HG03175 (cell line): ENCODE results near the gene MYH15.

Experiments
- ATAC-seq: cut with Tn5 transposase; IDR thresholded peaks from one replicate; pipeline ENCODE4 v1.9.1; 2021; ENCODE audit warnings: mild to moderate bottlenecking, moderate library complexity; ENCODE audit not compliant: unreplicated experiment

The MYH15 gene

DNA sequence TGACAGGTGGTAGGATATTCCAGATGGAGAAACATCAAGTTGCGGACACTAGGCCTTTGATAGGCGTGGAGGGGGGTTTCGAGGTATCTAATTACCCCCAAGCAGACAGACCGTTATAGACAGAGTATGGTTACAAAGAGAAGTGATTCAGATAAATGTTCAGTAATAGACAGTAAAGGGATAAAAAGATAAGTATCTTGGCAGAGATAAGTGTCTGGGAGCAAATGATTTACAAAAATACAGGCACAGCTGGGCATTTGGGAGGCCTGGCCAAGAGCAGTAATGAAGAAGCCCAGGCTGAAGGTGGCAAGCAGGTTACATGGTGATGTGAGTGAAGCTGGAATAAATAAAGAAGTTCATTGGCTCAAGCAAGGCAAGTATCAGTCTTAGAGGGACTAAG, 659 bp upstream of the MYH15 start:
- no peak for ATAC-seq

GRCh38 chr3:108509871-108510270, 525 bp downstream of the MYH15 start:
- ATAC-seq, result no peak

- ATAC-seq, result no peak
Measured at GRCh38 chr3:108509263-108509662, 1.1 kb downstream of the MYH15 start.

GRCh38 chr3:108507902-108508301, 2.5 kb downstream of the MYH15 start:
- ATAC-seq, result no peak

GRCh38 chr3:108505811-108506210, 4.6 kb downstream of the MYH15 start:
- ATAC-seq, result no peak

GRCh38 chr3:108503722-108504121, 6.7 kb downstream of the MYH15 start:
- no peak for ATAC-seq

DNA sequence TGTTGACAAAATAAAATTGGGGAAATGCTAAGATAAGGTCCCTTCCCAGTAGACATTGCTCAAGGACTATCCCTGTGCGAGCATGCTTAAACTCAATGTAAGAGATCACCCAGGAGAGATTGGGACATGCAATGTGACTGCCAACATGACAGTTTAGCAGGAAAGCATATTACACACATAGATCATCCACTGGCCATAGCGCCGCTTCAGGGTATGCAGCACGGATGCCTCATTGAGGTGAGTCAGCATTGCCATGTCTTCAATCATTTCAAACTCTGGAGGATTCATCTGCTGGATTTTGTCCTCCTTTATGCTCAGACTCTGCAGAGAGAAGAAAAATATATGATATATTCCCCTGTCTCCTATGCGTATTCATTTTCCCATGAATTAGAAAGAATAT, 8.9 kb downstream of the MYH15 start:
- no peak for ATAC-seq

- no peak for ATAC-seq
Measured at GRCh38 chr3:108500728-108501127, 9.7 kb downstream of the MYH15 start.

DNA sequence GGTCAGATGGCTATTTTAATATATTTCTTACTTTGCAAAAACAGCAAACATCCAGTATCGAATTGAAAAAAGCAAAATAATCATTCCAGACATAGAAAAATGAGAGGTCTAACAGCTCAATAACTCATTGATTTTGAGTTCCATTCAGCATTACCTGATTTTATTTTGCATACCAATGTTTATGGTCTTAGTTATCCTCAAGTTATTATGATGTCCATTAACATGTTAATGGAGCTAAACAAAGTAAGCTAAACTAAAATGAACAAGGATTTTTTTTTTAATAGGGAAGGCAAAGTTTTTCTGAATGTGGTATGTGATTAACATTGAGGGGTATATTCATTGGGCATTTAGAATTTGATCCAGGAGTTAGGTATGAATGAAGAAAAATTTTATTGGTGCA, 13.1 kb downstream of the MYH15 start:
- ATAC-seq, result no peak

- ATAC-seq, result no peak
Measured at GRCh38 chr3:108495717-108496116, 14.7 kb downstream of the MYH15 start.

- no peak for ATAC-seq
Measured at GRCh38 chr3:108494906-108495531, 15.4 kb downstream of the MYH15 start.

DNA sequence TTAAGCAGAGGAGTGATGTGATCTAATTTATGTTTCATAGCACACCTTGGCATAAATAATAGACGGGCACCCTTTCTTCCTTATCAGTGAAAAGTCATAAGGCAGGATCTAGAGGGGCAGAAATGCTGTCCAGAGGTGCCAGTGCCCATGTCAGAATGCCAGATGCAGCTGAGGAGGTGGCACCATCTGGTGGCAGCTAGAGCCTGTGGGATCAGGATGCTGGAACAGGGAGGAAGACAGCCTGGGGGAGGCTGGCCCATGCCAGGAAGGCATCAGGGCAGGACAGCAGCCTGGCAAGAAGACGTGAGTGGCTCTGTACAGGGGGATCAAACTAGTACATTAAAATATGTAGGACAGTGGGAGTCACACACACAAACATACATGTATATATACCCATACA, 16.5 kb downstream of the MYH15 start:
- ATAC-seq, result no peak

DNA sequence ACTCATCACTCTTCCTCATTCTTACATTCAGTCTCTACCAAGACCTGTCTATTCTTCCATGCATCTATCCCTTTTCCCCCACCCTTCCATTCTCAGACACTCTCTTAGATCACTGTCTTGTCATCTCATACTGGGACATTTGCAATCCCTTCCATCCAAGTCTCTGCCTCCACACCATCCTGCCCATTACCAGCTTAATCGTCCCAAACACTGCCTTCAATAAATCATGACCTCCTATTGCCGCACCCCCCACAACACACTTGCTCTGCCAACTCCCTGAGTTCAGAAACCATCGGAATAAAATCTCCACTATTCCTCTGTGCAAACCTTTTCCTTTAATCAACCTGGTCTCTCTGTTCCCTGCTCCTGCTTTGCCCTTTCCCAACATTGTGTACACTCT, 18.9 kb downstream of the MYH15 start:
- no peak for ATAC-seq

GRCh38 chr3:108489776-108490175, 20.6 kb downstream of the MYH15 start:
- ATAC-seq, result peak; percentile 68

- ATAC-seq, result no peak
Measured at GRCh38 chr3:108488631-108489030, 21.8 kb downstream of the MYH15 start.

DNA sequence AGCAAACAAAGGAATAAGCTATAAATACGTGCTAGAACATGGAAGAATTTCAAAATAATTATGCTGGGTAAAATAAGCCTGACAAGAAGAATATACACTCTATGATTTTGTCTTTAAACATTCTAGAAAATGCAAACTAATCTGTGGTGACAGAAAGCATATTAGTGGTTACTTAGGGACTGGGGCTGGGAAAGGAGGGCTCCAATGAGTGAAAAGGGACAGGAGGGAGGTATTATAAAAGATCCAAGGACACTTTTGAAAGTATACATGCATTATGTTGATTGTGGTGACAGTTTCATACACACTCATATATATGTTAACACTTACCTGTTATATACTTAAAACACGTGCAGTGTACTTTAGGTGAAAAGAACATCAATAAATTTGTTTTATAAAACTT, 23.0 kb downstream of the MYH15 start:
- ATAC-seq, result no peak

DNA sequence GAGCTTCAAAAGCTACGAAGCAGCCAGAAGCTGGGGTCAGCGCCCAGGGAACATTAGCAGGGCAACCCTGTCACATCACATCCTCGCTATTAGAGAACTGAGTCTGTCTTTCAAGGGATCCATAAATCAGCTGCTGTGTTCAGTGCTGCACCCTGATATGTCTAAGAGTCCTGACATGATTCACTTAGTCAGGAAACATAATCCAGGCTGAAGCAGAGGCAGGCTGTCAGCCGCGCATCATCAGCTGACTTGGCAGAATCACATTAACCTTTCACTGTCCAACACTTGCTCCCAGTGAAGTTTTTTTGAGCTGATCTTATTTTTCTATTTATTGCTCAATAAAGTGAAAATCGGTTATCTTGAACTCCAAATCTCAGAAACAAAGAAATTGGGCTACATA, 23.5 kb downstream of the MYH15 start:
- ATAC-seq, result no peak

DNA sequence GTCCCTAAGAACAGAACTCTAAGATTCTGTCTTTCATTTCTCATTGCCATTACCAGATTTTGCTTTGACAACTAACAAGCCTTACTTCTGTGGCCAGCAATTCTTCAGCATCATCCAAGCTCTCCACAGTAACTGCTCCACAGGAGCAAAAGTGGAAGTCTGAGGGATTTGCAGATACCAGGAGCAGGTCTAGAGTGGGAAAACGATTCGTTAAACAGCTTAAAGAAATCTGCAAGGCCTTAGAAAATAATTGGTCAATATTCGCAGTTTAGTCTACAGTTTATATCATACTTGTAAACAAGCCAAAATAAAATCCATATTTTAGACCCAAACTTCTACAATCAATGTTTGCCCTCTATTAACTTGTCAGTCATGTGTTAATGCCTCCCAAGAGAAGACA, 24.1 kb downstream of the MYH15 start:
- no peak for ATAC-seq

DNA sequence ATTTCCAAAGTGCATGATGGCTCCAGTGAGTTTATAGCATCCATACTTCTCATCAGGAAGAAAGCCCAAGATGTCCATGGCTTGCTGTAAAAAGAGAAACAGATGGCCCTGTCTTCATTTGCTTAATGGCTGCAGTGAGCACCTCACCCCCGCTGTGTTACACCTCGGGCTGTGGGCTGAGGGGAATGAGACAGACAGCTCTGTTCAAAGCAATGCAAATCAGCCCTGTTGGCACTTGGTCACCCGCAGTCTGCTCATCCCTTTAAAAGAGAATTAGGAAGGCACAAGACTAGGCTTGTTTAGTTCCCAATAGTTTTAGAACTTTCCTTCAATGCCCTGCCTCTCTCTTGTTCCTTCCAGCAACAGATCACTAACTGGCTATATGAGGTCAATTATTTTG, 25.2 kb downstream of the MYH15 start:
- no peak for ATAC-seq

- ATAC-seq, result no peak
Measured at GRCh38 chr3:108479224-108479623, 31.2 kb downstream of the MYH15 start.

- ATAC-seq, result no peak
Measured at GRCh38 chr3:108477511-108478147, 32.8 kb downstream of the MYH15 start.

GRCh38 chr3:108475220-108475782, 35.1 kb downstream of the MYH15 start:
- peak; percentile 61 for ATAC-seq

DNA sequence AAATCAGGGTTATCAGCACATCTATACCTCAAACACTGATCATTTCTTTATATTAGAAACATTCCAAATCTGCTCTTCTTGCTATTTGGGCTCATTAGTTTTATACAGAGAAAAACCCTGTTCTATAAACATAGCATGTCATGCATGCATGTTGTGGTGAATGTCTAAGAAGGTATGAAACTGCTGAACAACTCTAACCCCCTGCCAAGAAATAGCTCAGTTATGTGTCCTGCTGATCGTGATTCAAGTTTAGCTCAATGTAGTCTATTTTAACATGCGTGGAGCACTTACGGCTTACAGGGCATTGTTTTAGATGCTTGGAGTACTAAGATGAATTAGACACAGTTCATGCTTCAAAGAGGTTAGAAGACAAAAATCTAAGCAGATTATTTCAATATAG, 35.8 kb downstream of the MYH15 start:
- no peak for ATAC-seq
